HPDE6-E6E7 (cell line): ENCODE data around the gene CDC40.
"Not testable (repeated sequence)": the region's sequence is repeated elsewhere in the genome, so short reads cannot be mapped to it uniquely, and the experiment has no call there.

Experiments
- DNase-seq: peaks from one replicate; pipeline ENCODE4 v3.0.0; 2011; ENCODE audit warnings: missing footprints; ENCODE audit errors: extremely low spot score

CDC40 gene

DNA sequence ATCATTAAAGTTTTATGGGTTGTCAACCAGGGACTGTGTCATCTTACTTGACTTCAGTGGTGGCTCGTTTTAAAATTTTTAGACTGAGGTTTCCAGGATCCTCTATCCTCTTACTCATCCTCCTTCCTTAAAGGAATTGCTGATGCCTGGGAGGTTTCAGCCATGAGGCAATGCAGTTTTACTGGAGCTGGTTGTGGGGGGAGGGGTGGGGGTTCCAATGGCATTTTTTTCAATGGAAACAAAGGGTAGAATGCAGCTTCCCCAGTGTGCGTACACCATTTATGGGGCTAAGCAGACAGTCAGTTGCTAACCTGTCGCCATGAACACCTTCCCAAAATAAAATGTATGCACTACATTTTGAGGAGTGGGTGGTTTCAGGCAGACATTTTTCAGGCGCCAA is 89.9 kb downstream of the CDC40 start:
- DNase-seq: no peak

GRCh38 chr6:110271732-110272022 is 91.5 kb downstream of the CDC40 start:
- DNase-seq: no peak

GRCh38 chr6:110272781-110273180 is 92.6 kb downstream of the CDC40 start:
- DNase-seq: not testable (repeated sequence)

GRCh38 chr6:110277100-110277665 is 97.0 kb downstream of the CDC40 start:
- no peak for DNase-seq
